HL-60 (cell line): Measurements from ENCODE around the gene VCP.

ENCODE experiments used
- DNase-seq, 2 experiments: peaks; one replicate each; pipeline ENCODE4 v3.0.0-alpha.2; 2010 to 2020; ENCODE audit warnings: low read depth in 1 of 2, low spot score in 1 of 2
- H3K27ac ChIP-seq: fragments of 250-450 bp; sonication (Bioruptor Pico); replicated peaks from 2 replicates; pipeline ENCODE4 v1.5.1; 2020; ENCODE audit warnings: mild to moderate bottlenecking, moderate library complexity
- H3K27me3 ChIP-seq: fragments of 250-450 bp; sonication (Bioruptor Pico); 2 replicates; pipeline ENCODE4 v1.5.1; 2021; ENCODE audit warnings: mild to moderate bottlenecking, moderate library complexity; ENCODE audit not compliant: insufficient read depth, poor library complexity, severe bottlenecking
- H3K4me3 ChIP-seq: replicated peaks from 2 replicates; pipeline ENCODE4 v1.5.1; 2011; ENCODE audit warnings: mild to moderate bottlenecking, control low read depth, low read length; ENCODE audit not compliant: insufficient read depth
- GABPA ChIP-seq: IDR thresholded peaks from 2 replicates; pipeline ENCODE4 v1.6.1; 2012; ENCODE audit warnings: low read depth
- POLR2AphosphoS5 ChIP-seq: IDR thresholded peaks from 2 replicates; pipeline ENCODE4 v1.6.1; 2012; ENCODE audit warnings: low read depth
- SPI1 ChIP-seq: IDR thresholded peaks from 2 replicates; pipeline ENCODE4 v1.6.1; 2012; ENCODE audit warnings: low read depth, mild to moderate bottlenecking, borderline replicate concordance
- TF ChIP-seq, protein P1 (sequence below): IDR thresholded peaks from one replicate; pipeline ENCODE4 v1.5.1; 2011; ENCODE audit warnings: low read length, control low read depth, inconsistent platforms; ENCODE audit not compliant: insufficient read depth
- TF ChIP-seq, protein P2 (sequence below): IDR thresholded peaks from 2 replicates; pipeline ENCODE4 v1.6.1; 2012; ENCODE audit warnings: low read depth; ENCODE audit not compliant: insufficient replicate concordance

VCP gene

DNA sequence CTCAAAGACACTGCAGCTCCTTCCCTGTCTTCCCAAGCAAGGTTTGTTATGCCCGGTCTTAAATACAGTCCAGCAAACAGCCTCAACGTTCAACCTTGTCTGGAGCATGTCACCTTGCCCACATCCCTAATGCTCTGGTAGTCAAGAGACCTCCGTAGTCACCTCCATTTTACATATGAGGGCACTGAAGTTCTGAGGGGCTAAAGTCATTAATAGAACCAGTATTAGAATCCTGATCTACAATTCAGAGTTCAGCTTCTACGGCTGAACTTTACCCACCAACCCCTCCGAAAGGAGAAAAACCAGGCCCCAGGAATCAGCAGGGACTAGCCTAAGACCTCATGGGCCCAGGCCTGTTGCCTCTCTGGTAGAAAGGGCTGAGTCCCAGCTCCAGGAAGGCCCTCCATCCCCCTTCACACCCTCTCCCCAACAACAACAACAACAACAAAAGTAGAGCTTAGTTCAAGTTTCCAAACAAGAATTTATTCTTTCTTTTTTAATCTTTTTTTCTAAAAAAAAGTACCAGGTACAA, 31.3 kb upstream of the VCP start:
- TF ChIP-seq GABPA (no peak), POLR2AphosphoS5 (no peak), SPI1 (no peak)
- TF ChIP-seq, protein P1, sequence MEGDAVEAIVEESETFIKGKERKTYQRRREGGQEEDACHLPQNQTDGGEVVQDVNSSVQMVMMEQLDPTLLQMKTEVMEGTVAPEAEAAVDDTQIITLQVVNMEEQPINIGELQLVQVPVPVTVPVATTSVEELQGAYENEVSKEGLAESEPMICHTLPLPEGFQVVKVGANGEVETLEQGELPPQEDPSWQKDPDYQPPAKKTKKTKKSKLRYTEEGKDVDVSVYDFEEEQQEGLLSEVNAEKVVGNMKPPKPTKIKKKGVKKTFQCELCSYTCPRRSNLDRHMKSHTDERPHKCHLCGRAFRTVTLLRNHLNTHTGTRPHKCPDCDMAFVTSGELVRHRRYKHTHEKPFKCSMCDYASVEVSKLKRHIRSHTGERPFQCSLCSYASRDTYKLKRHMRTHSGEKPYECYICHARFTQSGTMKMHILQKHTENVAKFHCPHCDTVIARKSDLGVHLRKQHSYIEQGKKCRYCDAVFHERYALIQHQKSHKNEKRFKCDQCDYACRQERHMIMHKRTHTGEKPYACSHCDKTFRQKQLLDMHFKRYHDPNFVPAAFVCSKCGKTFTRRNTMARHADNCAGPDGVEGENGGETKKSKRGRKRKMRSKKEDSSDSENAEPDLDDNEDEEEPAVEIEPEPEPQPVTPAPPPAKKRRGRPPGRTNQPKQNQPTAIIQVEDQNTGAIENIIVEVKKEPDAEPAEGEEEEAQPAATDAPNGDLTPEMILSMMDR: no peak
- TF ChIP-seq, protein P2, sequence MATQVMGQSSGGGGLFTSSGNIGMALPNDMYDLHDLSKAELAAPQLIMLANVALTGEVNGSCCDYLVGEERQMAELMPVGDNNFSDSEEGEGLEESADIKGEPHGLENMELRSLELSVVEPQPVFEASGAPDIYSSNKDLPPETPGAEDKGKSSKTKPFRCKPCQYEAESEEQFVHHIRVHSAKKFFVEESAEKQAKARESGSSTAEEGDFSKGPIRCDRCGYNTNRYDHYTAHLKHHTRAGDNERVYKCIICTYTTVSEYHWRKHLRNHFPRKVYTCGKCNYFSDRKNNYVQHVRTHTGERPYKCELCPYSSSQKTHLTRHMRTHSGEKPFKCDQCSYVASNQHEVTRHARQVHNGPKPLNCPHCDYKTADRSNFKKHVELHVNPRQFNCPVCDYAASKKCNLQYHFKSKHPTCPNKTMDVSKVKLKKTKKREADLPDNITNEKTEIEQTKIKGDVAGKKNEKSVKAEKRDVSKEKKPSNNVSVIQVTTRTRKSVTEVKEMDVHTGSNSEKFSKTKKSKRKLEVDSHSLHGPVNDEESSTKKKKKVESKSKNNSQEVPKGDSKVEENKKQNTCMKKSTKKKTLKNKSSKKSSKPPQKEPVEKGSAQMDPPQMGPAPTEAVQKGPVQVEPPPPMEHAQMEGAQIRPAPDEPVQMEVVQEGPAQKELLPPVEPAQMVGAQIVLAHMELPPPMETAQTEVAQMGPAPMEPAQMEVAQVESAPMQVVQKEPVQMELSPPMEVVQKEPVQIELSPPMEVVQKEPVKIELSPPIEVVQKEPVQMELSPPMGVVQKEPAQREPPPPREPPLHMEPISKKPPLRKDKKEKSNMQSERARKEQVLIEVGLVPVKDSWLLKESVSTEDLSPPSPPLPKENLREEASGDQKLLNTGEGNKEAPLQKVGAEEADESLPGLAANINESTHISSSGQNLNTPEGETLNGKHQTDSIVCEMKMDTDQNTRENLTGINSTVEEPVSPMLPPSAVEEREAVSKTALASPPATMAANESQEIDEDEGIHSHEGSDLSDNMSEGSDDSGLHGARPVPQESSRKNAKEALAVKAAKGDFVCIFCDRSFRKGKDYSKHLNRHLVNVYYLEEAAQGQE: no peak
- Histone ChIP-seq H3K27me3 (no peaks in the 10 kb centered on the region), H3K4me3 (peak overlapping the region; percentile 86; the same call in 1 of the 2 replicates), H3K27ac (peak overlapping the region; percentile 90)
- no peak for DNase-seq

DNA sequence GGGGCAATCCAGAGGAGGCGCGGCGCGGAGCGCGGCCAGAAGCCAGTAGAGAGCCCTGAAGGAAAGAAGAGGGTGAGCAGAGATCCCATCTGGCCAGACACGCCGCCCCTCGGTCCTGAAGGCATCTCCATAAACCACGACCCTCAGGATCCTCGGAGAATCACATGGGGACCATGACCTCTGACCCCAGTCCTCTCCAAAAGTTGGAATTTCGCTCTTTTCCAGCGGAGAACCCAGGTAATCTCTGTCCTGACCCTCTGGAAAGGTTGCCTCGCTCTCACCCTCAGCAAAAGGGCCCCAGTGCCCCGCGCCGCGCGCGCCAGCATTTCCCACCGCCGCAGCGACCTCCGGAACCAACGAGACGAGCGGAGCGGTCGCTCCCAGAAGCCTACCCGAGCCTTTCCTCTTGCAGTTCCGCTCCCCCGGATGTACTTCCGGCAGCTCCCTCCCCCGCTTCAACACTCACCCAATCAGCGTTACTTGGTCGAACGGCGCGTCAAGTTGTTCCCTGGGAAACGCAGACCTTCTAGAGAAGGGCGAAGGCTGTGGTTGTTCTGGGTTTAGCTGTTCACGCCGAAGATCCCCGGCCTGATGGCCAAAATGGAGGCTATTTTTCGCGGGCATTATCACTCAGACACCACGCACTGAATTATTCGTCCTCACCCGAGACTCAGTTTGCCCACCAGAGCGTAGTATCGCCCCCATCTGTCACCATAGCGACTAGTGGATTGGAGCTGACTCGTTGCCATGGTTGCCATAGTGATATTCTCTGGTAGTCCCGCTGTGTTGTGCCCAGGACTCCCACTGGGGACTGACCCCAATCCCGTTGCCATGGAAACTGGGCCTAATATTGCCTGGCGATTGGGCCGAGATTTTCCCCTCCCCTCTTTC, 30.6 kb upstream of the VCP start, which contains the start of gene STOML2:
Gene STOML2 (minus strand): TSS at position 363 of the 891 bp plus-strand sequence. CDS start 37 bp downstream, at position 326.
- TF ChIP-seq, protein P1: no peak
- TF ChIP-seq SPI1 (peak; percentile 36; the same call in 1 of the 2 replicates), POLR2AphosphoS5 (peak; percentile 86), GABPA (peak; percentile 99)
- TF ChIP-seq, protein P2: peak; percentile 43
- H3K4me3 ChIP-seq: peak within 1 kb of the TSS; percentile 86
- H3K27ac ChIP-seq: peak within 1 kb of the TSS; percentile 90
- peak; percentile 95 to 97 for DNase-seq
- no peaks in the 10 kb centered on the region for H3K27me3 ChIP-seq

DNA sequence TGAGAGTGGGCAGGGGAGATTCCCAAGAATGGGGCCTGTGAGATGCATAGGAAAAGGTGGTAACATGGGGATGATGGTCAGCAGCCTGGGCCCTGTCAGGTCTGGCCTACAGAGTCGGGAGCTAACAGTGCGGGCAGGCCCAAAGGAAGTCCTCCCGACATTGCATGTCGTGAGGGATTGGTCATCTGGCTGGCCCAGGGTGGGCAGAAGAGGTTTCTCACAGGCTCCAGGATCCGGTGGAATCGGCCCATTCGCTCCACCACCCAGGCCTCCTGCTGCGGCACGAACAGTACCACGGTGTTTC, 30.0 kb upstream of the VCP start:
- Histone ChIP-seq H3K27me3 (no peaks in the 10 kb centered on the region), H3K4me3 (peak overlapping the region; percentile 86), H3K27ac (peak overlapping the region; percentile 90)
- DNase-seq: no peak
- TF ChIP-seq SPI1 (no peak), GABPA (no peak), POLR2AphosphoS5 (no peak)
- TF ChIP-seq, protein P1: no peak
- TF ChIP-seq, protein P2: no peak
